NCI-H748 (cell line): Measurements from ENCODE around the gene ZNF652.
"Not testable (repeated sequence)": the region's sequence is repeated elsewhere in the genome, so short reads cannot be mapped to it uniquely, and the experiment has no call there.

ENCODE experiments used
- DNase-seq: peaks from one replicate; lab custom pipeline; 2025; ENCODE audit not compliant: unreplicated experiment; lab: John Stamatoyannopoulos, UW

The ZNF652 gene

GRCh38 chr17:49361902-49362722, at the start of gene ZNF652:
Gene ZNF652, minus strand, starts transcription at chr17:49362250. Its CDS starts 44,525 bp downstream, at chr17:49317725.
- peak; percentile 97 for DNase-seq

- DNase-seq, result no peak
These were observed 47.0 kb upstream of the ZNF652 start for GRCh38 chr17:49409066-49409465.

- peak; percentile 95 for DNase-seq
These were observed 46.0 kb upstream of the ZNF652 start for GRCh38 chr17:49407981-49408501.

- no peak for DNase-seq
These were observed 45.0 kb upstream of the ZNF652 start for GRCh38 chr17:49407086-49407485.

- DNase-seq, result no peak
These were observed 44.5 kb upstream of the ZNF652 start for GRCh38 chr17:49406421-49407061.

- no peak for DNase-seq
These were observed 42.9 kb upstream of the ZNF652 start for GRCh38 chr17:49404906-49405305.

GRCh38 chr17:49404361-49404760, 42.3 kb upstream of the ZNF652 start:
- no peak for DNase-seq

- DNase-seq, result no peak
These were observed 41.7 kb upstream of the ZNF652 start for GRCh38 chr17:49403514-49404289.

- no peak for DNase-seq
These were observed 40.7 kb upstream of the ZNF652 start for GRCh38 chr17:49402706-49403105.

GRCh38 chr17:49401971-49402611, 40.0 kb upstream of the ZNF652 start:
- no peak for DNase-seq

GRCh38 chr17:49399995-49400394, 37.9 kb upstream of the ZNF652 start:
- no peak for DNase-seq

- no peak for DNase-seq
These were observed 35.5 kb upstream of the ZNF652 start for GRCh38 chr17:49397586-49397985.

- no peak for DNase-seq
These were observed 31.6 kb upstream of the ZNF652 start for GRCh38 chr17:49393491-49394255.

GRCh38 chr17:49390548-49391324, 28.7 kb upstream of the ZNF652 start:
- no peak for DNase-seq

GRCh38 chr17:49389514-49390347, 27.7 kb upstream of the ZNF652 start:
- not testable (repeated sequence) for DNase-seq

GRCh38 chr17:49388692-49389513, 26.9 kb upstream of the ZNF652 start:
- no peak for DNase-seq

GRCh38 chr17:49388290-49388640, 26.2 kb upstream of the ZNF652 start:
- DNase-seq, result no peak
